ENCODE measurements around the gene DOP1A. TPM values are rescaled to one million over a fixed set of nuclear protein-coding genes. Genes with fewer than 3 reads are reported as not detected.
A peak's percentile ranks its signal among the peaks of the same experiment; 100 is the strongest.

The DOP1A gene
- 11.0 and 12.1 TPM in 2 replicates for total RNA-seq (2014; rRNA removed; shearing (Covaris generic))

DNA sequence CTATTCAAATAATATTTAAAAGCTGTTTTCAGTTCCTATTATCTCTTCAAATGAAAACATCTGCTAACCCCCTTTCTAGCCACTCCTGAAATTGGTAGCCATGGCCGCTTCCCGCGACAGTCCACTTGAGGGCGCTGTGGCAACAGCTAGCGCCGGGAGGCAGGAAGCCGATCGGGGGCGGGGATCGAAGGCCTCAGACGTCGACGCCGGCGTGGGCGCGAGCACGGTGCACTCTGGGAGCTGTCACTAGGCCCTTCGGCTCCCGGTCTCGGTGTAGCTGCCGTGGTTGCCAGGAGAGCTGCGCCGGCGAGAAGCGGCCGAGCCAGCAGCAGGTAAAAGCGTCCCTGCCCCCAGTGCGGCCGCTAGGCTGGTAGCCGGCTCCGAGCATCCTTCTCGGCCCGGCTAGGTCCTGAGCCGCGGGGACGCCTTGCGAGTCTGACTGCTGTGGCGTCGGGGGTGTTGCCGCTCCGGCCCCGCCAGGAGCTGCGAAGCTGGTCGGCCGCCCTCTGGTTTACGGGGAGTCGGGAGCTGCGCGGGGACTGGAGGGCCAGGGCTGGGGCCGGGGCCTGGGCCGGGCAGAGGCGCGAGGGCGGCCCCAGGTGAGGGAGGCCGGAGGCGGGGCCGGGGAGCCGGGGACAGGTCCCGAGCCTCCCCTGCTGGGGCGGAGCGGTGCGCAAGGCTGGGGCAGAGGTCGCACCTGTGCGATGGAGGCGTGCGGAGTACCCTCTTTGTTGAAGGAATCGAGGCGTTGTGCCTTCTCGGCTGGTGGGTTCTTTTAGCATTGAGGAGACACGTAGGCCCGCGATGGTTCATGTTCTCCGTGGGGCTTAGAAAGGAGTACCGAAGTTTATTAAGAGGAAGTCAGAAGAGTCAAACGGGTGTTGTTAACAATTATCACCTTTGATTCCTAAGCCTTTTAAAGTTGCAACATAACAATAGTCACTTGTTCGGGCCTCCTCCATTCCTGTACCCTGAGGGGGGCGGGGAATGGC, at the start of gene DOP1A:
DOP1A (plus strand) TSS at position 224 of the 992 bp plus-strand sequence. CDS start 29,307 bp downstream, outside the sequence.
- peak within 1 kb of the TSS; percentile 80 for H3K4me3 ChIP-seq
- H3K4me1 ChIP-seq: no peaks in the 10 kb centered on the region
- H3K36me3 ChIP-seq: no peaks in the 10 kb centered on the region
- H3K9me3 ChIP-seq (replicated peaks): no peaks in the 10 kb centered on the region
- H3K27me3 ChIP-seq: no peaks in the 10 kb centered on the region
- H3K27ac ChIP-seq: no peak within 1 kb of the TSS; the same call in 1 of the 2 replicates
- peak; percentile 92 to 95 for DNase-seq

DNA sequence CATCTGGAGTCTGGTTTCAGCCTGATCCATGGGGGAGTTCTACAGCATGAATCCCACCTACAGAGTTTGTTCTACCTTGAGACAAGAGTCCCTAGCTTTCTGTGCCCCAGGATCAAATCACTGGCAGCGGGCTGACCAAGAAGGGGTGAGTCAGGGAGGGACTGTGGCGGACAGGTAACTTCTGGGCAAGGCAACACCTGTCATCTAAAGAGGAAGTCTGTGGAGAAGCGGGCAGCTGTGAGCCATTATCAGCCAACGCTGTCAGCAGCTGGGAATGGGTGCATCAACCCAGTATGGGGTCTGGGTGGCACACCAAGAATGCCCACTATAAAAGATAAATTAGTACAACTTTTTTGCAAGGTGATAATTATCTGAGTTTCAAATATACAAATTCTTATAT, 47.7 kb upstream of the DOP1A start:
- Histone ChIP-seq H3K36me3 (peaks cover 19% of the 10 kb centered on the region), H3K4me1 (peaks cover 12% of the 10 kb centered on the region; the same call in 1 of the 2 replicates), H3K27ac (peak overlapping the region; percentile 37), H3K27me3 (no peaks in the 10 kb centered on the region), H3K9me3 (replicated peaks) (peaks cover 5% of the 10 kb centered on the region; the same call in 1 of the 2 replicates), H3K4me3 (no peak overlapping the region)
- DNase-seq: peak; percentile 62 to 67

DNA sequence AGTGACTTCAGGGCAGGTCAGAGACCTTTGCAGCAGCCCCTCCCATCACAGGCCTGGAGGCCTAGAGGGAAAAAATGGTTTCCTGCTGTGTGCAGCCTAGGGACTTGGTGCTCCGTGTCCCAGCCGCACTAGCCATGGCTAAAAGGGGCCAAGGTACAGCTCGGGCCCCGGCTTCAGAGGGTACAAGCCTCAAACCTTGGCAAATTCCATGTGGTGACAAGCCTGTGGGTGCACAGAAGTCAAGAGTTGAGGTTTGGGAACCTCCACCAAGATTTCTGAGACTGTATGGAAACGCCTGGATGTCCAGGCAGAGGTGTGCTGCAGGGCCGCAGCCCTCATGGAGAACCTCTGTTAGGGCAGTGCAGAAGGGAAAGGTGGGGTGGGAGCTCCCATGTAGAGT, 35.8 kb upstream of the DOP1A start:
- DNase-seq: peak in 1 of 2 experiments; percentile 6
- Histone ChIP-seq H3K4me3 (no peak overlapping the region), H3K9me3 (replicated peaks) (peaks cover 20% of the 10 kb centered on the region), H3K4me1 (no peaks in the 10 kb centered on the region), H3K27me3 (no peaks in the 10 kb centered on the region), H3K27ac (no peak overlapping the region), H3K36me3 (no peaks in the 10 kb centered on the region; the same call in 1 of the 2 replicates)

GRCh38 chr6:83038246-83038645, 29.2 kb upstream of the DOP1A start:
- H3K9me3 ChIP-seq (replicated peaks): 0 out of 2 replicates have a peak, but pooled peaks cover 3% of the 10 kb centered on the region
- no peaks in the 10 kb centered on the region; the same call in 1 of the 2 replicates for H3K36me3 ChIP-seq
- H3K4me3 ChIP-seq: no peak overlapping the region
- no peaks in the 10 kb centered on the region for H3K4me1 ChIP-seq
- H3K27ac ChIP-seq: no peak overlapping the region
- no peak for DNase-seq
- no peaks in the 10 kb centered on the region for H3K27me3 ChIP-seq

GRCh38 chr6:83042467-83043053, 24.9 kb upstream of the DOP1A start:
- no peak overlapping the region for H3K27ac ChIP-seq
- 0 out of 2 replicates have a peak, but pooled peaks cover 2% of the 10 kb centered on the region for H3K36me3 ChIP-seq
- H3K9me3 ChIP-seq (replicated peaks): no peaks in the 10 kb centered on the region
- no peak overlapping the region for H3K4me3 ChIP-seq
- no peaks in the 10 kb centered on the region for H3K4me1 ChIP-seq
- no peaks in the 10 kb centered on the region for H3K27me3 ChIP-seq
- no peak for DNase-seq

DNA sequence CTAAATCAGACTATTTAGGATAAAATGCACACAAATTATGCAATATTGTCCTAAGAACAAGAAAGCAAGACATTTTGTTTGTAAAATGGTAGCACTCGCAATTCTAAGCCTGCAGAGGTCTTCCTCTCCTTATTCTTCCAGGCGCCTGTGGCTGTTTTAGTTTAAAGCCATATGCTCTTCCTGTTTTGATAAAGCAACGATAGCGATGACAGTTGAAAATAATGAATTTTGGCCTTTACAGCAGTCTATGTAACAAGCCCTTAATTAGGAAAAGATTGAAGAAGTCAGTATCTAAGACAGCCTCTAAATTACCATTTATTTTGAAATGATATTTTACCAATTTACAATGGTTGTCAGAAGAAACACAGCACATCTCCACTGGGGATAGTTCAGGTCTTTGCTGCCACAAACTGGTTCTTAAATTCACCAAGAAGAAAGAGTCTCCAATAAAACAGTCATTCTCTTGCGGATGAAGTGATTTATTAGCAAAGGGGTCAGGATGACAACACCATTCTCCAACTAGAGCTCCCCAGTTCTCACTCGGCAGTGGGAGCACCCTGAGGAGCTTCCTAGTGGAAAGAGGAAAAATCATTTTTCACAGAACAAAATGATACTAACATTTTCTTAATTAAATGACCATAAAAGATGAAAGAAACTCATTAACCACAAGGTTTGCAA, 23.2 kb upstream of the DOP1A start:
- Histone ChIP-seq H3K27me3 (no peaks in the 10 kb centered on the region), H3K36me3 (0 out of 2 replicates have a peak, but pooled peaks cover 6% of the 10 kb centered on the region), H3K4me3 (no peak overlapping the region), H3K27ac (no peak overlapping the region), H3K9me3 (replicated peaks) (no peaks in the 10 kb centered on the region), H3K4me1 (no peaks in the 10 kb centered on the region)
- DNase-seq: no peak

DNA sequence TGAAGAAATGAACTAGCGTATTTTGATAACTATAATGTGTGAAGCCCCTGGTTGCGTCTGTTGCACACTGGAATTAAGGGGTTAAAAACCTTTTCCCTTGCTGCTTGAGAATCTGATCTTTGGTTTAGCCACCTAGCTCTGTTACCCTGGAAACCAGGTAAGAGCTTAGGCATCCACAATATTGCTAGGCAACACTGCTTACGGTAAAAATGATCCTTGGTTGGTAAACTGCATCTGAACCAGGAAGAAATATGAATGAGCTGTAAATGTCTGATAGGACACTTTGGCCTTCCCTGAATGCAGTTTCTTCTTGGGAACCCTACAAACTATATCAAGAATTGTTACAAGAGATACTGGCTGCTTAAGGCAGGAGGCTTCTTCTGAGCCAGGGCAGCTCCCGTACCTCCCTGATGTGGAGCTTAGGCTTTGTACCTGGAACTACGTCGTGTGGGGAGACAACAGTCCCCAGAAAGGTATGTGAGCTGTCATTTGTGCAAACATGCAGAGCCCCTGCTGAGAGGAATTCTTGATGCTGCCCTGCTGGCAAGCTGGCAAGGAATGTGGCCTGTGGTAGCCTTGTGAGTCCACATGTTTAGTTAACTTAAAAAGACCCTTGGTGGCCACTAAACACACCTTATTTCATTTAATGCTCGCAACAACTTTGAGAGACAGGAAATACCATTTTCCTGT, 20.3 kb upstream of the DOP1A start:
- Histone ChIP-seq H3K36me3 (peaks cover 12% of the 10 kb centered on the region; the same call in 1 of the 2 replicates), H3K4me1 (no peaks in the 10 kb centered on the region), H3K27me3 (no peaks in the 10 kb centered on the region), H3K4me3 (no peak overlapping the region), H3K9me3 (replicated peaks) (no peaks in the 10 kb centered on the region), H3K27ac (no peak overlapping the region)
- DNase-seq: no peak

GRCh38 chr6:83051377-83052172, 15.9 kb upstream of the DOP1A start:
- DNase-seq: no peak
- Histone ChIP-seq H3K27ac (no peak overlapping the region), H3K27me3 (no peaks in the 10 kb centered on the region), H3K4me3 (no peak overlapping the region), H3K4me1 (peaks cover 4% of the 10 kb centered on the region; the same call in 1 of the 2 replicates), H3K36me3 (peaks cover 12% of the 10 kb centered on the region; the same call in 1 of the 2 replicates), H3K9me3 (replicated peaks) (no peaks in the 10 kb centered on the region)

- no peak overlapping the region for H3K27ac ChIP-seq
- peaks cover 10% of the 10 kb centered on the region for H3K36me3 ChIP-seq
- no peaks in the 10 kb centered on the region for H3K9me3 ChIP-seq (replicated peaks)
- no peak for DNase-seq
- peaks cover 4% of the 10 kb centered on the region; the same call in 1 of the 2 replicates for H3K4me1 ChIP-seq
- no peak overlapping the region for H3K4me3 ChIP-seq
- H3K27me3 ChIP-seq: no peaks in the 10 kb centered on the region
Observed at GRCh38 chr6:83053678-83054077, 13.8 kb upstream of the DOP1A start.

DNA sequence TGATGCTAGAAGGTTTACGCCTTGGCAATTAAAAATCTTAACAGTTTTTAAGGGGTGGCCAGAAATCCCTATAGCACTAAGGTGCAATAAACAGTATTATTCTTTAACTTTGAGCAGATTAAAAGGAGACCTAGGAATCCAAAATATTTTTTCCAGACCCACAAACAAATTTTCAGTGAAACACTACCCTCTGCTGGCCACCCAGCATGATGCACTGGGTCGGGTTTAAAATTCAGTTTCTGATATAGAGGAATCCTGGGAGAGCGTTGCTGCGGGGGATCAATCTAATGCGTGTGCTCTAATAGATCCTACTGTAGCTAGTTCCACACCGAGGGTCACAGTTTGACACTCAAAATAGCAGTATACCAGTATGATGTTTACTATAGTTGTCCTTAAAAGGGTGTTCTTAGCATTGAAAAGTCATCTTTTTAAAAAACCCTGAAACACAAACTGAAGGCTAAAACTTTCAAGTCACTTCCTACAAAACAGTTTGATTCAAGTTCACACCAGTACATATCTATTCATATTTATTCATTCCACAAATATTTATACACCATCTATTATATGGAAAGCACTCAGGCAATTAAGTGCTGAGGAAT, 12.0 kb upstream of the DOP1A start:
- Histone ChIP-seq H3K36me3 (peaks cover 2% of the 10 kb centered on the region), H3K9me3 (replicated peaks) (no peaks in the 10 kb centered on the region), H3K4me3 (no peak overlapping the region), H3K4me1 (peaks cover 4% of the 10 kb centered on the region; the same call in 1 of the 2 replicates), H3K27ac (no peak overlapping the region), H3K27me3 (no peaks in the 10 kb centered on the region)
- DNase-seq: peak; percentile 24 to 72

DNA sequence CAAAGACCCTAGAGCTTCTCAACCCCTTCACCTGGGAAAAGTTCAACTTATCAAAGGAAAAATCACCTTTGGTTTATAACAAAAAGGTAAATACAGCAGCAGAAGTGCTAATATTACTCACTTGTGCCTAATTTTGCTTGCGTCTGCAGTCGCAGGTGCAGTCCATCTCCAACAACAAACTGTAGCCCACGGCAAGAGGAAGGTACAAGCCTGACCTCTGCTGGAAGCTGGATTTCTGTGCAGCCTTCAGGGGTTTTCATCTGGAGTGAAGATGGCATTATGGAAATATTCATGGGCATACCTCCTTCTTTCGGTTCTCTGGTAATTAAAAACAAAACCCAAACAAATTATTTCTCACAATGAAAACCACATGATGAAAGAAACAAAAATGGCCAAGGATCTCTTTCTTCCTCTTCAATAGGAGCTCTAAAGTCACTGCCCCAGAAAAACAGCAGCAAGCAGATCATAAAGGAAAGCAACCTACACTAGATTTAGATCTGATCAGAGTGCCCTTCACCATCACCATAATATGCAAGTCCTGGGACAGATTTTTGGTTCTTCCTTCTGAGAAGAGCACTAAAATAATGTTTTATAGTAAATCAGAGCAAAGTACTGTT, 9.7 kb upstream of the DOP1A start:
- Histone ChIP-seq H3K9me3 (replicated peaks) (no peaks in the 10 kb centered on the region), H3K36me3 (no peaks in the 10 kb centered on the region; the same call in 1 of the 2 replicates), H3K27ac (no peak overlapping the region), H3K4me1 (peaks cover 4% of the 10 kb centered on the region; the same call in 1 of the 2 replicates), H3K27me3 (no peaks in the 10 kb centered on the region), H3K4me3 (no peak overlapping the region)
- peak; percentile 41 to 75 for DNase-seq

- Histone ChIP-seq H3K9me3 (replicated peaks) (no peaks in the 10 kb centered on the region), H3K4me3 (no peak overlapping the region), H3K4me1 (no peaks in the 10 kb centered on the region), H3K36me3 (no peaks in the 10 kb centered on the region; the same call in 1 of the 2 replicates), H3K27me3 (no peaks in the 10 kb centered on the region), H3K27ac (no peak overlapping the region)
- DNase-seq: no peak
Observed at GRCh38 chr6:83061190-83061589, 6.3 kb upstream of the DOP1A start.

- Histone ChIP-seq H3K4me1 (no peaks in the 10 kb centered on the region), H3K9me3 (replicated peaks) (no peaks in the 10 kb centered on the region), H3K4me3 (no peak overlapping the region), H3K27ac (no peak overlapping the region), H3K27me3 (no peaks in the 10 kb centered on the region), H3K36me3 (no peaks in the 10 kb centered on the region; the same call in 1 of the 2 replicates)
- no peak for DNase-seq
Observed at GRCh38 chr6:83062225-83062624, 5.2 kb upstream of the DOP1A start.

Data from SJCRH30 (cell line).